Measurements from ENCODE around the gene KRT4. TPM values are rescaled to one million over a fixed set of nuclear protein-coding genes. Genes with fewer than 3 reads are reported as not detected.

The KRT4 gene
- total RNA-seq, 1 experiment from 2014 or later: 20.7 TPM

DNA sequence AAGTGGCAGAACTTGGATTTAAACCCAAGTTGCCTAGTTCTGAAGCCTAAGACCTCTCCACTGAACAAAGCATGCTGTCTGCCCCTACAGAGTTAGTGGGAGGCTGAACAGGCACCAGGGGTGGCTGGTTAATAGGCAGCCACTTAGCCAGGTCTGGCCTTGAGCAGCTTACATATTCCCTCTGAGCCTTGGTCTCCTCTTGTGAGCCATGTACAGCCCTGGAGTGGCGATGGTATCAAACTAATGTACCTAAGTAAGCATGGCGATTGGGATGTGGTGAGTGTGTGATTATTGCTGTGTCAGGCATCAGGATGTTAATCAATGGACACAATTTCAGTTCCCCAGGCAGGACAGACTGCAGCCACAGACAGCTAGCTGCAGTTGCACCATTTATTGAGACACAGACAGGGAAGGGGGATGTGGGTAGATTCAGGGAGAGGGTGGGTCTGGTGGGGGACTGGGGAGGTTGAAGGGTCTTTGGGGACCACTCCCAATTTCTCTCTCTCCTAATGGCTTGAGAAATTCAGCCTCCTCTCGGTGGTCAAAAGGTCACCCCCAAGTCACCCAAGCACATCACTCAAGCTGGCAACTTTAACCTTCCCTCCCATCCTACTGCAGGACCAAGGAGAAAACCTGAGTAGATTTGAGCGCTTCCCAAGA is 7.3 kb upstream of the KRT4 start:
- Histone ChIP-seq H3K4me3 (ENCODE audit: low read length) (no peak overlapping the region), H4K20me1 (ENCODE audit: low read length) (no peaks in the 10 kb centered on the region), H3K79me2 (ENCODE audit: low read length) (no peaks in the 10 kb centered on the region), H3K4me2 (ENCODE audit: low read length) (no peak overlapping the region), H3F3A (ENCODE audit: low read length, unreplicated experiment) (no peaks in the 10 kb centered on the region), H3K9me2 (replicated peaks; ENCODE audit: low read length) (no peaks in the 10 kb centered on the region), H2AFZ (ENCODE audit: low read length) (no peak overlapping the region), H3K9ac (ENCODE audit: low read length) (no peak overlapping the region), H3K27me3 (ENCODE audit: low read length) (no peaks in the 10 kb centered on the region; the same call in 1 of the 2 replicates), H3K36me3 (ENCODE audit: low read depth, low read length) (no peaks in the 10 kb centered on the region), H3K9me3 (ENCODE audit: low read length) (no peaks in the 10 kb centered on the region), H3K4me1 (ENCODE audit: insufficient read depth, low read length) (peaks cover 12% of the 10 kb centered on the region; the same call in 1 of the 2 replicates), H3K27ac (ENCODE audit: low read length) (no peak overlapping the region)
- CTCF ChIA-PET: no interaction called here
- DNase-seq: no peak
- no peak for ATAC-seq
- intact Hi-C loops (cut with micrococcal nuclease): no loop called here
- TF ChIP-seq EZH2 (IDR thresholded peaks at IDR 0.05; ENCODE audit: low read length, unreplicated experiment) (no peak), EZH2phosphoT487 (IDR thresholded peaks at IDR 0.05; ENCODE audit: borderline replicate concordance, low read length) (no peak)
- TF ChIP-seq, protein P1, sequence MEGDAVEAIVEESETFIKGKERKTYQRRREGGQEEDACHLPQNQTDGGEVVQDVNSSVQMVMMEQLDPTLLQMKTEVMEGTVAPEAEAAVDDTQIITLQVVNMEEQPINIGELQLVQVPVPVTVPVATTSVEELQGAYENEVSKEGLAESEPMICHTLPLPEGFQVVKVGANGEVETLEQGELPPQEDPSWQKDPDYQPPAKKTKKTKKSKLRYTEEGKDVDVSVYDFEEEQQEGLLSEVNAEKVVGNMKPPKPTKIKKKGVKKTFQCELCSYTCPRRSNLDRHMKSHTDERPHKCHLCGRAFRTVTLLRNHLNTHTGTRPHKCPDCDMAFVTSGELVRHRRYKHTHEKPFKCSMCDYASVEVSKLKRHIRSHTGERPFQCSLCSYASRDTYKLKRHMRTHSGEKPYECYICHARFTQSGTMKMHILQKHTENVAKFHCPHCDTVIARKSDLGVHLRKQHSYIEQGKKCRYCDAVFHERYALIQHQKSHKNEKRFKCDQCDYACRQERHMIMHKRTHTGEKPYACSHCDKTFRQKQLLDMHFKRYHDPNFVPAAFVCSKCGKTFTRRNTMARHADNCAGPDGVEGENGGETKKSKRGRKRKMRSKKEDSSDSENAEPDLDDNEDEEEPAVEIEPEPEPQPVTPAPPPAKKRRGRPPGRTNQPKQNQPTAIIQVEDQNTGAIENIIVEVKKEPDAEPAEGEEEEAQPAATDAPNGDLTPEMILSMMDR (conservative IDR thresholded peaks at IDR 0.05; ENCODE audit: low read depth, low read length): no peak
- POLR2A ChIA-PET (ENCODE audit: unreplicated experiment): no interaction called here
- no TSS peak for BruUV-seq (replicated peaks)

DNA sequence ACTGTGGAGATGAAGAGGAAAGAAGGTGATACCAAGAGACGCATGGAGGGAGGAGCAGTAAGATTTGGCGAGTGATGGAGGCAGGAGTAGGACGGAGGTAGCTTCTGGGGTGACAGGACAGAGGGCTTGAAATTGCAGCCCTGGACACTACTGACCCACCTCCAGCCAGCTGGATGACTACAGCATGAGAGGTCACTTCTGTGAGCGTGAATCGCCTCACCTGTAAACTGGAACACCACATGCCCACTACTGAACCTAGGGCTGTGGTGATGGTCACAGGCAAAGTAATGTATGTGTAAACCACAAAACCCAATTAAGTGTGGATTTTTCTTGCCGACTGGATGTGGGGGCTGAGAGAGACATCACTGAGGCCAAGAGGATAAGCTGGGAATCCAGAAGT is 6.6 kb upstream of the KRT4 start:
- TF ChIP-seq, protein P1 (conservative IDR thresholded peaks at IDR 0.05; ENCODE audit: low read depth, low read length): no peak
- TF ChIP-seq EZH2phosphoT487 (IDR thresholded peaks at IDR 0.05; ENCODE audit: borderline replicate concordance, low read length): no peak
- TF ChIP-seq EZH2 (IDR thresholded peaks at IDR 0.05; ENCODE audit: low read length, unreplicated experiment): no peak

More for the DNA sequence above, 6.6 kb upstream of the KRT4 start:
- Histone ChIP-seq H3K79me2 (ENCODE audit: low read length) (no peaks in the 10 kb centered on the region), H3K9me2 (replicated peaks; ENCODE audit: low read length) (no peaks in the 10 kb centered on the region), H3K4me3 (ENCODE audit: low read length) (no peak overlapping the region), H2AFZ (ENCODE audit: low read length) (no peak overlapping the region), H3K27me3 (ENCODE audit: low read length) (no peaks in the 10 kb centered on the region; the same call in 1 of the 2 replicates), H3K9ac (ENCODE audit: low read length) (no peak overlapping the region), H3K9me3 (ENCODE audit: low read length) (no peaks in the 10 kb centered on the region), H4K20me1 (ENCODE audit: low read length) (no peaks in the 10 kb centered on the region), H3K27ac (ENCODE audit: low read length) (no peak overlapping the region), H3K4me1 (ENCODE audit: insufficient read depth, low read length) (peaks cover 12% of the 10 kb centered on the region; the same call in 1 of the 2 replicates), H3F3A (ENCODE audit: low read length, unreplicated experiment) (no peaks in the 10 kb centered on the region), H3K4me2 (ENCODE audit: low read length) (no peak overlapping the region), H3K36me3 (ENCODE audit: low read depth, low read length) (no peaks in the 10 kb centered on the region)
- no TSS peak for BruUV-seq (replicated peaks)
- no peak for DNase-seq
- ChIA-PET CTCF (no interaction called here), POLR2A (ENCODE audit: unreplicated experiment) (no interaction called here)
- intact Hi-C loops (cut with micrococcal nuclease): no loop called here
- ATAC-seq: no peak
